ENCODE data around the gene FBXL17. TPM values are rescaled to one million over a fixed set of nuclear protein-coding genes. Genes with fewer than 3 reads are reported as not detected.

FBXL17 gene
- total RNA-seq, 2 experiments from 2014 or later: 13.5 to 17.4 TPM

- no peak overlapping the region for H3K4me3 Mint-ChIP-seq
- H3K9me3 Mint-ChIP-seq: no peaks in the 10 kb centered on the region
- peaks cover 7% of the 10 kb centered on the region for H3K36me3 Mint-ChIP-seq
- DNase-seq: no peak
- ATAC-seq (ENCODE audit: low read depth): no peak
- no peaks in the 10 kb centered on the region for H3K27me3 Mint-ChIP-seq
- peaks cover 8% of the 10 kb centered on the region for H3K4me1 Mint-ChIP-seq
- H3K27ac Mint-ChIP-seq: no peak overlapping the region
- POLR2A ChIA-PET: no interaction called here
Observed at GRCh38 chr5:107964722-107965121, 417.2 kb downstream of the FBXL17 start.

- H3K4me1 Mint-ChIP-seq: peaks cover 7% of the 10 kb centered on the region
- ATAC-seq (ENCODE audit: low read depth): no peak
- H3K27me3 Mint-ChIP-seq: no peaks in the 10 kb centered on the region
- H3K36me3 Mint-ChIP-seq: peaks cover 7% of the 10 kb centered on the region
- H3K4me3 Mint-ChIP-seq: no peak overlapping the region
- POLR2A ChIA-PET: no interaction called here
- H3K27ac Mint-ChIP-seq: no peak overlapping the region
- DNase-seq: no peak
- no peaks in the 10 kb centered on the region for H3K9me3 Mint-ChIP-seq
Observed at GRCh38 chr5:107959573-107960279, 422.2 kb downstream of the FBXL17 start.

- H3K4me3 Mint-ChIP-seq: no peak overlapping the region
- DNase-seq (no peak), ATAC-seq (ENCODE audit: low read depth) (no peak)
- POLR2A ChIA-PET: no interaction called here
- peaks cover 8% of the 10 kb centered on the region for H3K4me1 Mint-ChIP-seq
- H3K9me3 Mint-ChIP-seq: no peaks in the 10 kb centered on the region
- H3K27ac Mint-ChIP-seq: no peak overlapping the region
- H3K36me3 Mint-ChIP-seq: peaks cover 7% of the 10 kb centered on the region
- H3K27me3 Mint-ChIP-seq: no peaks in the 10 kb centered on the region
Observed at GRCh38 chr5:107958861-107959260, 423.0 kb downstream of the FBXL17 start.

- Mint-ChIP-seq H3K9me3 (peaks cover under 1% of the 10 kb centered on the region), H3K4me1 (peaks cover 8% of the 10 kb centered on the region), H3K4me3 (no peak overlapping the region), H3K27me3 (no peaks in the 10 kb centered on the region), H3K36me3 (peaks cover 7% of the 10 kb centered on the region), H3K27ac (no peak overlapping the region)
- ATAC-seq (ENCODE audit: low read depth) (no peak), DNase-seq (no peak)
- POLR2A ChIA-PET: no interaction called here
Observed at GRCh38 chr5:107958432-107958831, 423.5 kb downstream of the FBXL17 start.

GRCh38 chr5:107957051-107957450 is 424.8 kb downstream of the FBXL17 start:
- no peak overlapping the region for H3K27ac Mint-ChIP-seq
- POLR2A ChIA-PET: no interaction called here

GRCh38 chr5:107955321-107955720 is 426.6 kb downstream of the FBXL17 start:
- Mint-ChIP-seq H3K4me3 (no peak overlapping the region), H3K27me3 (no peaks in the 10 kb centered on the region), H3K9me3 (peaks cover 1% of the 10 kb centered on the region), H3K36me3 (peaks cover 5% of the 10 kb centered on the region), H3K27ac (no peak overlapping the region), H3K4me1 (peaks cover 3% of the 10 kb centered on the region)
- POLR2A ChIA-PET: no interaction called here
- DNase-seq (no peak), ATAC-seq (ENCODE audit: low read depth) (no peak)

More at GRCh38 chr5:107957051-107957450, 424.8 kb downstream of the FBXL17 start:
- DNase-seq: no peak
- H3K4me1 Mint-ChIP-seq: peaks cover 8% of the 10 kb centered on the region
- H3K9me3 Mint-ChIP-seq: peaks cover 1% of the 10 kb centered on the region
- H3K36me3 Mint-ChIP-seq: peaks cover 8% of the 10 kb centered on the region
- no peak overlapping the region for H3K4me3 Mint-ChIP-seq
- no peak for ATAC-seq (ENCODE audit: low read depth)
- no peaks in the 10 kb centered on the region for H3K27me3 Mint-ChIP-seq

GRCh38 chr5:107954254-107954653 is 427.6 kb downstream of the FBXL17 start:
- peaks cover 10% of the 10 kb centered on the region for H3K4me1 Mint-ChIP-seq
- no peak overlapping the region for H3K4me3 Mint-ChIP-seq
- H3K9me3 Mint-ChIP-seq: peaks cover 3% of the 10 kb centered on the region
- DNase-seq (no peak), ATAC-seq (ENCODE audit: low read depth) (no peak)
- H3K27me3 Mint-ChIP-seq: no peaks in the 10 kb centered on the region
- POLR2A ChIA-PET: no interaction called here
- H3K36me3 Mint-ChIP-seq: peaks cover 7% of the 10 kb centered on the region
- no peak overlapping the region for H3K27ac Mint-ChIP-seq

- no peak overlapping the region for H3K27ac Mint-ChIP-seq
- H3K27me3 Mint-ChIP-seq: no peaks in the 10 kb centered on the region
- peaks cover 11% of the 10 kb centered on the region for H3K36me3 Mint-ChIP-seq
- POLR2A ChIA-PET: no interaction called here
- ATAC-seq (ENCODE audit: low read depth): no peak
- DNase-seq: no peak
- peaks cover 17% of the 10 kb centered on the region for H3K4me1 Mint-ChIP-seq
- no peak overlapping the region for H3K4me3 Mint-ChIP-seq
- H3K9me3 Mint-ChIP-seq: peaks cover 3% of the 10 kb centered on the region
Observed at GRCh38 chr5:107952450-107952849, 429.4 kb downstream of the FBXL17 start.

GRCh38 chr5:107951309-107951708 is 430.6 kb downstream of the FBXL17 start:
- H3K4me3 Mint-ChIP-seq: no peak overlapping the region
- ATAC-seq (ENCODE audit: low read depth) (no peak), DNase-seq (no peak)
- peaks cover 3% of the 10 kb centered on the region for H3K9me3 Mint-ChIP-seq
- POLR2A ChIA-PET: interaction anchor here (0.5 kb wide), 1 partner anchor 22 kb away, joined by 3 read pairs; no protein-coding TSS in a partner anchor
- no peak overlapping the region for H3K27ac Mint-ChIP-seq
- no peaks in the 10 kb centered on the region for H3K27me3 Mint-ChIP-seq
- H3K4me1 Mint-ChIP-seq: peaks cover 16% of the 10 kb centered on the region
- H3K36me3 Mint-ChIP-seq: peaks cover 11% of the 10 kb centered on the region

GRCh38 chr5:107950776-107951175 is 431.1 kb downstream of the FBXL17 start:
- no peak for ATAC-seq (ENCODE audit: low read depth)
- Mint-ChIP-seq H3K9me3 (peaks cover 3% of the 10 kb centered on the region), H3K27ac (no peak overlapping the region), H3K4me3 (no peak overlapping the region), H3K27me3 (no peaks in the 10 kb centered on the region), H3K4me1 (peaks cover 16% of the 10 kb centered on the region), H3K36me3 (peaks cover 11% of the 10 kb centered on the region)
- DNase-seq: no peak
- POLR2A ChIA-PET: interaction anchor here (0.5 kb wide), 1 partner anchor 22 kb away, joined by 3 read pairs; no protein-coding TSS in a partner anchor

- no peaks in the 10 kb centered on the region for H3K27me3 Mint-ChIP-seq
- DNase-seq (no peak), ATAC-seq (ENCODE audit: low read depth) (peak; percentile 75)
- peak overlapping the region; percentile 73 for H3K4me3 Mint-ChIP-seq
- H3K27ac Mint-ChIP-seq: peak overlapping the region; percentile 92
- peaks cover 11% of the 10 kb centered on the region for H3K36me3 Mint-ChIP-seq
- POLR2A ChIA-PET: no interaction called here
- peaks cover 3% of the 10 kb centered on the region for H3K9me3 Mint-ChIP-seq
- H3K4me1 Mint-ChIP-seq: peaks cover 16% of the 10 kb centered on the region
Observed at GRCh38 chr5:107949688-107950341, 432.1 kb downstream of the FBXL17 start.

- Mint-ChIP-seq H3K4me3 (no peak overlapping the region), H3K4me1 (peaks cover 14% of the 10 kb centered on the region), H3K27me3 (no peaks in the 10 kb centered on the region)
Observed at GRCh38 chr5:107948377-107948776, 433.5 kb downstream of the FBXL17 start.

GRCh38 chr5:107945061-107945460 is 436.8 kb downstream of the FBXL17 start:
- peaks cover 14% of the 10 kb centered on the region for H3K4me1 Mint-ChIP-seq
- no peak overlapping the region for H3K27ac Mint-ChIP-seq
- H3K27me3 Mint-ChIP-seq: no peaks in the 10 kb centered on the region
- ATAC-seq (ENCODE audit: low read depth) (no peak), DNase-seq (no peak)
- POLR2A ChIA-PET: no interaction called here
- peaks cover 2% of the 10 kb centered on the region for H3K9me3 Mint-ChIP-seq
- H3K36me3 Mint-ChIP-seq: peaks cover 7% of the 10 kb centered on the region
- H3K4me3 Mint-ChIP-seq: no peak overlapping the region

More at GRCh38 chr5:107948377-107948776, 433.5 kb downstream of the FBXL17 start:
- POLR2A ChIA-PET: no interaction called here
- H3K27ac Mint-ChIP-seq: no peak overlapping the region
- H3K9me3 Mint-ChIP-seq: peaks cover 2% of the 10 kb centered on the region
- H3K36me3 Mint-ChIP-seq: peaks cover 9% of the 10 kb centered on the region
- DNase-seq (no peak), ATAC-seq (ENCODE audit: low read depth) (no peak)

GRCh38 chr5:107943923-107944322 is 438.0 kb downstream of the FBXL17 start:
- peaks cover 4% of the 10 kb centered on the region for H3K4me1 Mint-ChIP-seq
- peaks cover 4% of the 10 kb centered on the region for H3K36me3 Mint-ChIP-seq
- no peaks in the 10 kb centered on the region for H3K27me3 Mint-ChIP-seq
- no peak overlapping the region for H3K27ac Mint-ChIP-seq
- ATAC-seq (ENCODE audit: low read depth): no peak
- POLR2A ChIA-PET: no interaction called here
- no peaks in the 10 kb centered on the region for H3K9me3 Mint-ChIP-seq
- no peak for DNase-seq
- no peak overlapping the region for H3K4me3 Mint-ChIP-seq

All from activated naive CD8-positive, alpha-beta T cell treated with anti-CD3 and anti-CD28 coated beads, Interleukin-2, amount 10 ng/mL, durations not matched to agents 7 days and 5 days (primary cell).